B cell (primary cell): Measurements from ENCODE around the gene IL15. TPM values are rescaled to one million over a fixed set of nuclear protein-coding genes. Genes with fewer than 3 reads are reported as not detected.
"Not testable (repeated sequence)": the region's sequence is repeated elsewhere in the genome, so short reads cannot be mapped to it uniquely, and the experiment has no call there.

Experiments used
- ATAC-seq: fragments of 200-7000 bp; cut with Tn5 transposase; one replicate; pipeline ENCODE4 v1.10.0; 2021; ENCODE audit warnings: low read depth, mild to moderate bottlenecking, moderate number of reproducible peaks, moderate library complexity
- CTCF ChIA-PET: fragments of 350-600 bp; sonication (Branson Sonifier 250); formaldehyde crosslinking; loops from one replicate; lab custom pipeline; 2021; ENCODE audit warnings: antibody characterized with exemption, inconsistent platforms; lab: Charles Lee
- POLR2A ChIA-PET: fragments of 350-600 bp; sonication (Branson Sonifier 250); formaldehyde crosslinking; loops from one replicate; lab custom pipeline; 2021; ENCODE audit warnings: antibody characterized with exemption; lab: Charles Lee
- DNase-seq: peaks from one replicate; pipeline ENCODE4 v3.0.0; 2013
- H2AFZ ChIP-seq: 2 replicates; pipeline ENCODE4 v1.6.1; 2012; ENCODE audit warnings: mild to moderate bottlenecking, low read depth, low read length; ENCODE audit not compliant: insufficient read depth, poor library complexity, severe bottlenecking
- H3K27ac ChIP-seq, 2 donors: 1 replicate in 1 of 2; 2 replicates in 1 of 2; pipeline ENCODE4 v1.5.1; 2012 to 2013; ENCODE audit warnings: low read length in 2 of 2, mild to moderate bottlenecking in 2 of 2, moderate library complexity in 1 of 2
- H3K27me3 ChIP-seq, 4 experiments: fragments of 200-600 bp in 1 of 4; sonication (generic) in 1 of 4; replicated peaks in 1 of 4; 1 replicate in 2 of 4; 2 replicates in 2 of 4; pipeline versions ENCODE4 v1.6.1 to v1.7.0; 2013 to 2016; ENCODE audit warnings: low read length in 3 of 4, mild to moderate bottlenecking in 2 of 4, mixed read lengths in 1 of 4, moderate library complexity in 1 of 4; ENCODE audit not compliant: insufficient read depth in 4 of 4, control insufficient read depth in 3 of 4; ENCODE audit errors: control extremely low read depth in 1 of 4
- H3K36me3 ChIP-seq, 2 experiments: replicated peaks in 1 of 2; 1 replicate in 1 of 2; 2 replicates in 1 of 2; pipeline versions ENCODE4 v1.6.1 to v1.7.1; 2013; ENCODE audit warnings: low read length in 1 of 2; ENCODE audit not compliant: insufficient read depth in 2 of 2, control insufficient read depth in 1 of 2; ENCODE audit errors: control extremely low read depth in 1 of 2, extremely low read depth in 1 of 2
- H3K4me1 ChIP-seq, 2 donors: fragments of 200-600 bp in 1 of 2; sonication (generic) in 1 of 2; 1 replicate in 1 of 2; 2 replicates in 1 of 2; pipeline versions ENCODE4 v1.5.1 to v1.6.1; 2013 to 2017; ENCODE audit warnings: low read length in 2 of 2; ENCODE audit not compliant: control insufficient read depth in 2 of 2, insufficient read depth in 2 of 2
- H3K4me2 ChIP-seq: replicated peaks from 2 replicates; pipeline ENCODE3; 2012; ENCODE audit warnings: mild to moderate bottlenecking, low read depth, low read length; ENCODE audit not compliant: poor library complexity, severe bottlenecking
- H3K4me3 ChIP-seq, 5 experiments: fragments of 200-600 bp in 1 of 5; sonication (generic) in 1 of 5; 1 replicate in 3 of 5; 2 replicates in 2 of 5; pipeline versions ENCODE4 v1.5.1 to v1.7.0; 2011 to 2016; ENCODE audit warnings: low read length in 4 of 5, mild to moderate bottlenecking in 4 of 5, low read depth in 2 of 5, control low read depth in 1 of 5, moderate library complexity in 1 of 5; ENCODE audit not compliant: insufficient read depth in 1 of 5; ENCODE audit errors: control extremely low read depth in 1 of 5, extremely low read depth in 1 of 5
- H3K79me2 ChIP-seq: fragments of 200-600 bp; sonication (generic); one replicate; pipeline ENCODE4 v1.6.0; 2016; ENCODE audit warnings: low read length; ENCODE audit not compliant: control insufficient read depth, insufficient read depth
- H3K9ac ChIP-seq: fragments of 200-600 bp; sonication (generic); 2 replicates; pipeline ENCODE4 v1.6.1; 2017; ENCODE audit warnings: mild to moderate bottlenecking, low read length, moderate library complexity
- H3K9me3 ChIP-seq, 3 donors: one replicate each; pipeline versions ENCODE4 v1.6.1 to v1.7.1; 2013; ENCODE audit warnings: low read length in 2 of 3; ENCODE audit not compliant: control insufficient read depth in 2 of 3, insufficient read depth in 1 of 3; ENCODE audit errors: control extremely low read depth in 1 of 3
- H4K20me1 ChIP-seq: 2 replicates; pipeline ENCODE4 v1.6.0; 2012; ENCODE audit warnings: mild to moderate bottlenecking, low read length; ENCODE audit not compliant: insufficient read depth, control insufficient read depth, poor library complexity, severe bottlenecking
- H3K27ac Mint-ChIP-seq: one replicate; pipeline ENCODE4 v1.8.0; 2021; ENCODE audit warnings: mixed read lengths
- H3K27me3 Mint-ChIP-seq: one replicate; pipeline ENCODE4 v1.8.0; 2021; ENCODE audit warnings: mixed read lengths
- H3K4me1 Mint-ChIP-seq: one replicate; pipeline ENCODE4 v1.8.0; 2021; ENCODE audit warnings: mixed read lengths
- H3K4me3 Mint-ChIP-seq: one replicate; pipeline ENCODE4 v1.8.0; 2021; ENCODE audit warnings: mixed read lengths
- H3K9me3 Mint-ChIP-seq: one replicate; pipeline ENCODE4 v1.8.0; 2022; ENCODE audit warnings: mixed read lengths; ENCODE audit not compliant: insufficient read depth
- EZH2 ChIP-seq: IDR thresholded peaks from 2 replicates; pipeline ENCODE4 v1.6.1; 2012; ENCODE audit warnings: borderline replicate concordance, low read depth, mild to moderate bottlenecking, moderate library complexity, low read length; ENCODE audit not compliant: insufficient read depth, poor library complexity, severe bottlenecking
- WGBS: methylation state at CpG from one replicate; pipeline ENCODE4 v1.1.5; 2013; ENCODE audit warnings: missing lambda C conversion rate; ENCODE audit not compliant: insufficient coverage; 5-methylcytosine and 5-hydroxymethylcytosine counted together
- intact Hi-C: fragments of 100-400 bp; cut with micrococcal nuclease; formaldehyde crosslinking; loops from one replicate; pipeline ENCODE4 v1.10.0; 2022
- polyA plus RNA-seq: library from polyadenylated mRNA; depleted of rRNA; stranded (reverse); fragments of >200 nt; gene quantifications from 2 replicates; pipeline ENCODE4 v1.2.3, GENCODE V29; 2012
- total RNA-seq, 2 donors: library from RNA; stranded (reverse); fragments of 120-200 nt in 1 of 2; gene quantifications; 1 replicate in 1 of 2; 2 replicates in 1 of 2; pipeline versions ENCODE4 v1.2.3 to v1.2.4, GENCODE V29; 2013 to 2022
- TF ChIP-seq, protein P1 (sequence below): fragments of 200-600 bp; IDR thresholded peaks from one replicate; pipeline ENCODE4 v1.8.0; 2022; ENCODE audit warnings: antibody characterized with exemption, mild to moderate bottlenecking

IL15 gene
- total and polyA plus RNA-seq, 2 donors (not counting 1 experiment from before 2014, with no cell fraction given), result 6.1 to 11.5 TPM

DNA sequence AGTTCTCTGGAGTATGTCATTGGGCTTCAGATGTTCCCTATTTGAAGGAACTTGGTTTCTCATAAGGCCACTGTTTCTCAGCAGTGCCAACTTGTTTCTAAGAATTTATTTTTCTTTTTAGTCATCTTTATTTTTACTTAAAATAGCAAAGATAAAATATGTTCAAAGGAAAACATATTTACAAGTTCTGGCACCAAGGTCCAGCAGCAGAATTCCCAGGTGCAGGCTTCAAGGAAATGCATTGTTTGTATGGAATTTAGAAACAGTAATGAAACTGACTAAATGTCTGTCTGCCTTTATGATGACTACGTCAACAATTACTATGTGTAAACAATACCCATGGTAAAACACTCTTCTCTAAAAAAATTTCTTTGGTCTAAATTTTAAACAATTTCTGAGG is 109.6 kb downstream of the IL15 start:
- Histone ChIP-seq H2AFZ (no peak overlapping the region), H3K9me3 (peaks cover 1 to 9% (median 6%) of the 10 kb centered on the region in 3 donors), H3K36me3 (no peaks in the 10 kb centered on the region), H3K27ac (no peak overlapping the region), H3K4me2 (no peak overlapping the region), H3K79me2 (no peaks in the 10 kb centered on the region), H4K20me1 (no peaks in the 10 kb centered on the region), H3K4me3 (no peak overlapping the region), H3K4me1 (no peaks in the 10 kb centered on the region), H3K27me3 (no peaks in the 10 kb centered on the region), H3K9ac (no peak overlapping the region)
- H3K4me1 Mint-ChIP-seq, result no peaks in the 10 kb centered on the region
- H3K27ac Mint-ChIP-seq, result no peak overlapping the region
- CTCF ChIA-PET, result no interaction called here
- WGBS, result no CpG with 5 or more reads among the region's 1 CpG
- peaks cover 10% of the 10 kb centered on the region for H3K9me3 Mint-ChIP-seq
- DNase-seq (no peak), ATAC-seq (no peak)
- POLR2A ChIA-PET, result no interaction called here
- no peak overlapping the region for H3K4me3 Mint-ChIP-seq
- intact Hi-C loops, result no loop called here
- TF ChIP-seq, protein P1, sequence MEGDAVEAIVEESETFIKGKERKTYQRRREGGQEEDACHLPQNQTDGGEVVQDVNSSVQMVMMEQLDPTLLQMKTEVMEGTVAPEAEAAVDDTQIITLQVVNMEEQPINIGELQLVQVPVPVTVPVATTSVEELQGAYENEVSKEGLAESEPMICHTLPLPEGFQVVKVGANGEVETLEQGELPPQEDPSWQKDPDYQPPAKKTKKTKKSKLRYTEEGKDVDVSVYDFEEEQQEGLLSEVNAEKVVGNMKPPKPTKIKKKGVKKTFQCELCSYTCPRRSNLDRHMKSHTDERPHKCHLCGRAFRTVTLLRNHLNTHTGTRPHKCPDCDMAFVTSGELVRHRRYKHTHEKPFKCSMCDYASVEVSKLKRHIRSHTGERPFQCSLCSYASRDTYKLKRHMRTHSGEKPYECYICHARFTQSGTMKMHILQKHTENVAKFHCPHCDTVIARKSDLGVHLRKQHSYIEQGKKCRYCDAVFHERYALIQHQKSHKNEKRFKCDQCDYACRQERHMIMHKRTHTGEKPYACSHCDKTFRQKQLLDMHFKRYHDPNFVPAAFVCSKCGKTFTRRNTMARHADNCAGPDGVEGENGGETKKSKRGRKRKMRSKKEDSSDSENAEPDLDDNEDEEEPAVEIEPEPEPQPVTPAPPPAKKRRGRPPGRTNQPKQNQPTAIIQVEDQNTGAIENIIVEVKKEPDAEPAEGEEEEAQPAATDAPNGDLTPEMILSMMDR, result no peak
- no peak for TF ChIP-seq EZH2
- no peaks in the 10 kb centered on the region for H3K27me3 Mint-ChIP-seq

DNA sequence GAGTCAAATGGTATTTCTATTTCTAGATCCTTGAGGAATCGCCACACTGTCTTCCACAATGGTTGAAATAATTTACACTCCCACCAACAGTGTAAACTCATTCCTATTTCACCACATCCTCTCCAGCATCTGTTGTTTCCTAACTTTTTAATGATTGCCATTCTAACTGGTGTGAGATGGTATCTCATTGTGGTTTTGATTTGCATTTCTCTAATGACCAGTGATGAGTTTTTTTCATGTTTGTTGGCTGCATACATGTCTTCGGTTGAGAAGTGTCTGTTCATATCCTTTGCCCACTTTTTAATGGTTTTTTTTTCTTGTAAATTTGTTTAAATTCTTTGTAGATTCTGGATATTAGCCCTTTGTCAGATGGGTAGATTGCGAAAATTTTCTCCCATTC is 115.4 kb downstream of the IL15 start:
- POLR2A ChIA-PET, H3K4me3 ChIP-seq, H3K27me3 Mint-ChIP-seq, H3K36me3 ChIP-seq, H3K9ac ChIP-seq, H3K27ac Mint-ChIP-seq, H2AFZ ChIP-seq, H3K9me3 ChIP-seq, H3K27ac ChIP-seq, CTCF ChIA-PET, H3K4me3 Mint-ChIP-seq, H3K4me1 ChIP-seq, intact Hi-C loops, H4K20me1 ChIP-seq, H3K79me2 ChIP-seq, H3K4me1 Mint-ChIP-seq, H3K4me2 ChIP-seq, DNase-seq, H3K27me3 ChIP-seq, H3K9me3 Mint-ChIP-seq, ATAC-seq: not testable (repeated sequence)
- 100% methylated on average over 1 of the region's 3 CpGs for WGBS
